Glutamatergic neuron (in vitro differentiated cells): Measurements from ENCODE around the gene RAD23B. TPM values are rescaled to one million over a fixed set of nuclear protein-coding genes. Genes with fewer than 3 reads are reported as not detected.
A peak's percentile ranks its signal among the peaks of the same experiment; 100 is the strongest.

Experiments used
- DNase-seq: peaks from one replicate; pipeline ENCODE4 v3.0.0; 2022
- H3K27ac Mint-ChIP-seq: one replicate; pipeline ENCODE4 v1.8.0; 2020; ENCODE audit warnings: mild to moderate bottlenecking, mixed read lengths, inconsistent platforms; ENCODE audit not compliant: unreplicated experiment
- H3K27me3 Mint-ChIP-seq: one replicate; pipeline ENCODE4 v1.8.0; 2020; ENCODE audit warnings: mild to moderate bottlenecking, moderate library complexity, mixed read lengths, inconsistent platforms; ENCODE audit not compliant: unreplicated experiment
- H3K36me3 Mint-ChIP-seq: one replicate; pipeline ENCODE4 v1.8.0; 2020; ENCODE audit warnings: mild to moderate bottlenecking, mixed read lengths, inconsistent platforms; ENCODE audit not compliant: unreplicated experiment
- H3K4me1 Mint-ChIP-seq: one replicate; pipeline ENCODE4 v1.8.0; 2020; ENCODE audit warnings: mild to moderate bottlenecking, low read depth, mixed read lengths, inconsistent platforms; ENCODE audit not compliant: unreplicated experiment
- H3K4me3 Mint-ChIP-seq: one replicate; pipeline ENCODE4 v1.8.0; 2020; ENCODE audit warnings: mild to moderate bottlenecking, mixed read lengths, inconsistent platforms; ENCODE audit not compliant: unreplicated experiment
- H3K9me3 Mint-ChIP-seq: one replicate; pipeline ENCODE4 v1.8.0; 2020; ENCODE audit warnings: mild to moderate bottlenecking, moderate library complexity, mixed read lengths, inconsistent platforms; ENCODE audit not compliant: unreplicated experiment
- total RNA-seq: library from RNA; stranded (reverse); fragmentation: NEBNext Ultra II Directional; extraction: Animal tissue kit (Norgen Biotek cat#: 25700); gene quantifications from one replicate; pipeline ENCODE4 v1.2.1, GENCODE V29; 2021; ENCODE audit not compliant: unreplicated experiment
- TF ChIP-seq, protein P1 (sequence below): fragments of 200-600 bp; sonication (generic); IDR thresholded peaks from one replicate; pipeline ENCODE4 v1.5.0; 2021; ENCODE audit not compliant: partially characterized antibody, unreplicated experiment

Gene RAD23B
- total RNA-seq, 1 donor from 2014 or later, result 145 TPM

DNA sequence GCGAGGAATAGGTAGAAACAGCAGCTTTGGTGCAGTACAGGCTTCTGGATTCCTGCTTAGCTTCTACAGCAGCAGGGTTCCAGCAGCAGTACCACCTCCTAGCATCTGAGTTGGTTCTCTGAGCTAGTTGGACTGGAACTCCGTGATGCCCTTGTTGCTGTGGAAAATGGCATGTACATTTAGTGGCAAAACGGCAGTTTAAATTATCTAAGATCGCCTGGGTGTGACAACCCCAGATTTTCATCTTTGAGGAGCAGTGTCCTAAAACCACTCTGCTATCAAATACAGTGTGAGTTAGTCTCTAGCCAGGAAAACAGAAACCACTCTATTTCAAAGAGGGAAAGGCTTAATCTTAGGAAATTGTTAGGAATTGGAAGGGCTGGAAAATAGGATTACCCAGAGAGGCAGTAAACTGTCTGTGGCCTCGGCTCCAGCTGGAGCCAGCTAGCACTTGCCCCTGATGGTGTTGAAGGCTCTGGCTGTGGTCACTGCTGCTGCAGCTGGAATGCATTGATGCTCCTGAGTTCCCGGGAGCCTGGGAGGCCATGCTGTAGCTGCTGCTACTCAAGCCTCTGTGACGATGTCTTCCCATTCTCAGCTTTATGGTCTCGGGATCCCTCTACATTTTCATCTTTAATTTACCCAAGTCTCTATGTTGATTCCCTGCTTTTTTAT lies 29.4 kb downstream of the RAD23B start:
- Mint-ChIP-seq H3K27ac (peak overlapping the region; percentile 72), H3K36me3 (no peaks in the 10 kb centered on the region), H3K4me3 (no peak overlapping the region), H3K4me1 (peaks cover 26% of the 10 kb centered on the region), H3K9me3 (peaks cover 7% of the 10 kb centered on the region), H3K27me3 (peaks cover 4% of the 10 kb centered on the region)
- DNase-seq, result peak; percentile 48
- TF ChIP-seq, protein P1, sequence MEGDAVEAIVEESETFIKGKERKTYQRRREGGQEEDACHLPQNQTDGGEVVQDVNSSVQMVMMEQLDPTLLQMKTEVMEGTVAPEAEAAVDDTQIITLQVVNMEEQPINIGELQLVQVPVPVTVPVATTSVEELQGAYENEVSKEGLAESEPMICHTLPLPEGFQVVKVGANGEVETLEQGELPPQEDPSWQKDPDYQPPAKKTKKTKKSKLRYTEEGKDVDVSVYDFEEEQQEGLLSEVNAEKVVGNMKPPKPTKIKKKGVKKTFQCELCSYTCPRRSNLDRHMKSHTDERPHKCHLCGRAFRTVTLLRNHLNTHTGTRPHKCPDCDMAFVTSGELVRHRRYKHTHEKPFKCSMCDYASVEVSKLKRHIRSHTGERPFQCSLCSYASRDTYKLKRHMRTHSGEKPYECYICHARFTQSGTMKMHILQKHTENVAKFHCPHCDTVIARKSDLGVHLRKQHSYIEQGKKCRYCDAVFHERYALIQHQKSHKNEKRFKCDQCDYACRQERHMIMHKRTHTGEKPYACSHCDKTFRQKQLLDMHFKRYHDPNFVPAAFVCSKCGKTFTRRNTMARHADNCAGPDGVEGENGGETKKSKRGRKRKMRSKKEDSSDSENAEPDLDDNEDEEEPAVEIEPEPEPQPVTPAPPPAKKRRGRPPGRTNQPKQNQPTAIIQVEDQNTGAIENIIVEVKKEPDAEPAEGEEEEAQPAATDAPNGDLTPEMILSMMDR, result no peak

GRCh38 chr9:107313555-107314096 lies 30.5 kb downstream of the RAD23B start:
- Mint-ChIP-seq H3K36me3 (no peaks in the 10 kb centered on the region), H3K27me3 (peaks cover 5% of the 10 kb centered on the region), H3K4me3 (no peak overlapping the region)

GRCh38 chr9:107314763-107315162 lies 31.7 kb downstream of the RAD23B start:
- Mint-ChIP-seq H3K9me3 (peaks cover 9% of the 10 kb centered on the region), H3K27me3 (peaks cover 5% of the 10 kb centered on the region), H3K4me1 (peaks cover 28% of the 10 kb centered on the region), H3K4me3 (no peak overlapping the region), H3K36me3 (no peaks in the 10 kb centered on the region), H3K27ac (no peak overlapping the region)
- DNase-seq, result no peak
- TF ChIP-seq, protein P1, result no peak

More at GRCh38 chr9:107313555-107314096, 30.5 kb downstream of the RAD23B start:
- Mint-ChIP-seq H3K4me1 (peaks cover 31% of the 10 kb centered on the region), H3K9me3 (peaks cover 9% of the 10 kb centered on the region), H3K27ac (peak overlapping the region; percentile 53)
- TF ChIP-seq, protein P1, result no peak
- no peak for DNase-seq

DNA sequence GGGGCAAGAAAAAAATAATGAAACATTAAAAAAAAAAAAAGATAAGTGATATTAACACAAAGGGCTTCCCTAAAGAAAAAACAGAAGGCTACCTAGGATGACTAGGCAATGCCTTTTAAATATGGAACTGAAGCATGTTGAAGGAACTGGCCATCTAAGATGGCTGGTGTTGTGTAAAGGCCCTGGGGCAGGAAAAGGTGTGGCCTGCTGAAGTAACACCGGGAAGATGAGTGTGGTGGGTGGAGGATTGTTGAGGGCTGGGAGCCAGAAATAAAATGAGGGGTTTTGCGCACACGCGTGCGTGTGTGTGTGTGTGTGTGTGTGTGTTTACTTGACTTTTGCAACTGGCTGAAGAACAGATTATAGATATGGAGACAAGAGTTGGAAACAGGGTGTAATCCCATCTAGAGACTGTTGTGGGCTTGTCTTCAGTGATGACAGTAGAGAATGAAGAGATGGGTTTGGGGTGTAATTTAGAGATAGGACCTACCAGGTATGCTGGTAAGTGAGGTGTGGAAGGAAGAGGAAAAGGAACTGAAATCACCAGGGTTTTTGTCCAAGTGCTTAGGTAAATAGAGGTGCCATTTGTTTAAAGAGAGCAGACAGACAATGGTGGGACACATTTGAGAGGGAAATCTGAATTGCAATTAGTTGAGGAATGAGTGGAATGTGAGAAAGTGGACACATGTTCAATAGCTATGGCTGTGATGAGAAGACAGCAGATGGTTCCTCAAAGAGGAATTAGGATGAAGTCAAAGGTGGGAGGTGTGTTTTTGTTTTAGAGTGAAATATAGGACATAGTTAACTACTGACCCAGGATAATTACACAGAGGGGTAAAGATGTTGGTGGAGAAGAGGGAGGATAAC lies 33.9 kb downstream of the RAD23B start:
- Mint-ChIP-seq H3K4me3 (peak overlapping the region; percentile 17), H3K4me1 (peaks cover 30% of the 10 kb centered on the region), H3K36me3 (no peaks in the 10 kb centered on the region), H3K9me3 (peaks cover 9% of the 10 kb centered on the region), H3K27me3 (peaks cover 5% of the 10 kb centered on the region), H3K27ac (peak overlapping the region; percentile 90)
- DNase-seq, result no peak
- TF ChIP-seq, protein P1, result no peak
